OCI-LY1 (cell line): ENCODE results near the gene LONRF2.

Source experiments
- H2AFZ ChIP-seq: fragments of 200-600 bp; sonication (generic), shearing (Covaris generic); 2 replicates; pipeline ENCODE4 v1.6.0; 2014; ENCODE audit warnings: antibody characterized with exemption, mild to moderate bottlenecking, low read length
- H3F3A ChIP-seq: fragments of 200-600 bp; sonication (generic), shearing (Covaris generic); 2 replicates; pipeline ENCODE4 v1.6.0; 2014; ENCODE audit warnings: mild to moderate bottlenecking, antibody characterized with exemption, low read length, moderate library complexity; ENCODE audit not compliant: insufficient read depth
- H3K27ac ChIP-seq: fragments of 200-600 bp; sonication (generic); 2 replicates; pipeline ENCODE4 v1.5.1; 2014; ENCODE audit warnings: low read length, mixed run types, mild to moderate bottlenecking, low read depth; ENCODE audit not compliant: poor library complexity, severe bottlenecking
- H3K27me3 ChIP-seq: fragments of 200-600 bp; sonication (generic); 2 replicates; pipeline ENCODE4 v1.6.0; 2014; ENCODE audit warnings: antibody characterized with exemption, mild to moderate bottlenecking, low read length, moderate library complexity; ENCODE audit not compliant: insufficient read depth
- H3K36me3 ChIP-seq: fragments of 200-600 bp; sonication (generic); 2 replicates; pipeline ENCODE4 v1.6.1; 2014; ENCODE audit warnings: mild to moderate bottlenecking, antibody characterized with exemption, low read length, moderate library complexity, mixed read lengths; ENCODE audit not compliant: insufficient read depth
- H3K4me1 ChIP-seq: fragments of 200-600 bp; sonication (generic); 2 replicates; pipeline ENCODE4 v1.5.1; 2014; ENCODE audit warnings: mild to moderate bottlenecking, low read length, moderate library complexity; ENCODE audit not compliant: insufficient read depth, severe bottlenecking
- H3K4me2 ChIP-seq: fragments of 200-600 bp; sonication (generic), shearing (Covaris generic); 2 replicates; pipeline ENCODE4 v1.6.1; 2014; ENCODE audit warnings: low read length
- H3K4me3 ChIP-seq: fragments of 200-600 bp; sonication (generic); 2 replicates; pipeline ENCODE4 v1.5.1; 2014; ENCODE audit warnings: low read length, low read depth, mild to moderate bottlenecking, mixed read lengths; ENCODE audit not compliant: poor library complexity, severe bottlenecking
- H3K79me2 ChIP-seq: fragments of 200-600 bp; shearing (Covaris generic); 2 replicates; pipeline ENCODE4 v1.6.1; 2016; ENCODE audit warnings: mixed run types, low read length, mixed read lengths; ENCODE audit not compliant: insufficient read depth
- H3K9ac ChIP-seq: fragments of 200-600 bp; sonication (generic), shearing (Covaris generic); 2 replicates; pipeline ENCODE4 v1.6.1; 2014; ENCODE audit warnings: mild to moderate bottlenecking, low read length, mixed read lengths
- H3K9me2 ChIP-seq: fragments of 200-600 bp; sonication (generic), shearing (Covaris generic); 2 replicates; pipeline ENCODE4 v1.6.1; 2014; ENCODE audit warnings: low read depth, mild to moderate bottlenecking, low read length, mixed read lengths
- H3K9me3 ChIP-seq: fragments of 200-600 bp; shearing (Covaris generic); 2 replicates; pipeline ENCODE4 v1.6.1; 2014; ENCODE audit warnings: low read length, mixed read lengths
- H4K20me1 ChIP-seq: fragments of 200-600 bp; sonication (generic), shearing (Covaris generic); 2 replicates; pipeline ENCODE4 v1.6.0; 2016; ENCODE audit warnings: mild to moderate bottlenecking, low read length; ENCODE audit not compliant: insufficient read depth
- CTCF ChIP-seq: fragments of 200-600 bp; sonication (generic), shearing (Covaris generic); IDR thresholded peaks from 2 replicates; pipeline ENCODE4 v1.5.1; 2017; ENCODE audit warnings: mild to moderate bottlenecking, antibody characterized with exemption, low read length, moderate library complexity, mixed read lengths
- EZH2 ChIP-seq: fragments of 200-600 bp; sonication (generic), shearing (Covaris generic); IDR thresholded peaks from 2 replicates; pipeline ENCODE4 v1.8.0; 2017; ENCODE audit warnings: borderline replicate concordance, mixed run types, mild to moderate bottlenecking, antibody characterized with exemption, low read length, moderate library complexity, mixed read lengths

Gene LONRF2

GRCh38 chr2:100277540-100278207 is 44.6 kb downstream of the LONRF2 start:
- Histone ChIP-seq H2AFZ (no peak overlapping the region), H3K79me2 (no peaks in the 10 kb centered on the region), H3F3A (no peaks in the 10 kb centered on the region), H3K9me3 (no peaks in the 10 kb centered on the region), H3K36me3 (no peaks in the 10 kb centered on the region), H3K27ac (no peak overlapping the region), H3K27me3 (0 out of 2 replicates have a peak, but pooled peaks cover 5% of the 10 kb centered on the region), H3K4me3 (no peak overlapping the region), H3K9me2 (no peaks in the 10 kb centered on the region), H3K4me2 (no peak overlapping the region), H3K4me1 (no peaks in the 10 kb centered on the region), H3K9ac (no peak overlapping the region), H4K20me1 (no peaks in the 10 kb centered on the region)
- TF ChIP-seq CTCF = no peak
- no peak for TF ChIP-seq EZH2

- no peak for TF ChIP-seq CTCF
- TF ChIP-seq EZH2 = no peak
- Histone ChIP-seq H3K4me1 (no peaks in the 10 kb centered on the region), H3K9me3 (no peaks in the 10 kb centered on the region), H3K27ac (no peak overlapping the region), H3K4me3 (no peak overlapping the region), H3K79me2 (no peaks in the 10 kb centered on the region), H3K9ac (no peak overlapping the region), H4K20me1 (no peaks in the 10 kb centered on the region), H3K9me2 (no peaks in the 10 kb centered on the region), H3K27me3 (0 out of 2 replicates have a peak, but pooled peaks cover 5% of the 10 kb centered on the region), H3K4me2 (no peak overlapping the region), H3K36me3 (no peaks in the 10 kb centered on the region), H2AFZ (no peak overlapping the region), H3F3A (no peaks in the 10 kb centered on the region)
Observed at GRCh38 chr2:100276716-100277115, 45.6 kb downstream of the LONRF2 start.

- TF ChIP-seq EZH2 (no peak), CTCF (no peak)
- Histone ChIP-seq H3K4me3 (no peak overlapping the region), H3K9ac (no peak overlapping the region), H3K27ac (no peak overlapping the region), H3F3A (no peaks in the 10 kb centered on the region), H3K9me2 (no peaks in the 10 kb centered on the region), H3K36me3 (peaks cover 5% of the 10 kb centered on the region; the same call in 1 of the 2 replicates), H3K4me2 (no peak overlapping the region), H3K79me2 (no peaks in the 10 kb centered on the region), H2AFZ (no peak overlapping the region), H3K9me3 (no peaks in the 10 kb centered on the region; the same call in 1 of the 2 replicates), H4K20me1 (no peaks in the 10 kb centered on the region), H3K27me3 (peaks cover 10% of the 10 kb centered on the region; the same call in 1 of the 2 replicates), H3K4me1 (no peaks in the 10 kb centered on the region)
Observed at GRCh38 chr2:100275200-100275589, 47.1 kb downstream of the LONRF2 start.
